GM12878 (cell line): ENCODE results near the gene CHIA. TPM values are rescaled to one million over a fixed set of nuclear protein-coding genes. Genes with fewer than 3 reads are reported as not detected.

Experiments
- ATAC-seq: fragments of 200-7000 bp; cut with Tn5 transposase; 3 replicates; pipeline ENCODE4 v1.9.1; 2020; ENCODE audit warnings: mild to moderate bottlenecking, moderate library complexity
- BruUV-seq: library from RNA; stranded (reverse); fragments of 400-500 nt; replicated peaks from 2 replicates; lab custom pipeline; 2021; lab: Mats Ljungman, UMichigan
- CTCF ChIA-PET: fragments of 300-600 bp; sonication (Branson Sonifier 250); formaldehyde crosslinking; extraction: SDS; loops from one replicate; lab custom pipeline; 2021; ENCODE audit warnings: inconsistent platforms; lab: Yijun Ruan, JAX
- POLR2A ChIA-PET: fragments of 350-600 bp; formaldehyde crosslinking; extraction: SDS; loops from one replicate; lab custom pipeline; 2021; ENCODE audit warnings: inconsistent platforms; lab: Charles Lee
- RAD21 ChIA-PET: fragments of 300-600 bp; sonication (Branson Sonifier 250); formaldehyde crosslinking; loops from one replicate; lab custom pipeline; 2023; ENCODE audit warnings: antibody characterized with exemption; ENCODE audit not compliant: unreplicated experiment; lab: Charles Lee
- SMC1A ChIA-PET: fragments of 300-600 bp; sonication (Branson Sonifier 250); formaldehyde crosslinking; loops from one replicate; lab custom pipeline; 2023; ENCODE audit not compliant: unreplicated experiment, uncharacterized antibody; lab: Charles Lee
- DNase-seq: peaks from one replicate; pipeline ENCODE4 v3.0.0-alpha.2; 2011; ENCODE audit warnings: low read depth, low spot score
- FAIRE-seq: peaks from 3 replicates; lab custom pipeline; 2011; peaks lifted over from hg19 to GRCh38; lab: Jason Lieb, UNC
- H2AFZ ChIP-seq: 2 replicates; pipeline ENCODE4 v1.6.0; 2011; ENCODE audit warnings: low read depth, low read length, control low read depth; ENCODE audit not compliant: control insufficient read depth
- H3K27ac ChIP-seq: 2 replicates; pipeline ENCODE4 v1.5.1; 2011; ENCODE audit warnings: control low read depth; ENCODE audit not compliant: control insufficient read depth, insufficient read depth
- H3K27me3 ChIP-seq, 2 experiments: replicated peaks in 1 of 2; 2 replicates each; pipeline versions ENCODE4 v1.6.0 to v1.6.1; 2011; ENCODE audit warnings: low read length in 1 of 2; ENCODE audit not compliant: control insufficient read depth in 2 of 2, insufficient read depth in 2 of 2
- H3K36me3 ChIP-seq, 2 experiments: 2 replicates each; pipeline ENCODE4 v1.5.1; 2011; ENCODE audit warnings: low read length in 1 of 2; ENCODE audit not compliant: control insufficient read depth in 2 of 2, insufficient read depth in 2 of 2
- H3K4me1 ChIP-seq: 2 replicates; pipeline ENCODE4 v1.6.1; 2011; ENCODE audit warnings: mild to moderate bottlenecking, low read length, moderate library complexity, mixed read lengths; ENCODE audit not compliant: control insufficient read depth, insufficient read depth
- H3K4me2 ChIP-seq: 2 replicates; pipeline ENCODE4 v1.6.0; 2011; ENCODE audit warnings: control low read depth; ENCODE audit not compliant: control insufficient read depth, insufficient read depth
- H3K4me3 ChIP-seq: fragments of 200-600 bp; sonication (generic); 2 replicates; pipeline ENCODE4 v1.5.1; 2016
- H3K79me2 ChIP-seq: 2 replicates; pipeline ENCODE4 v1.6.0; 2011; ENCODE audit warnings: low read length; ENCODE audit not compliant: control insufficient read depth, insufficient read depth
- H3K9ac ChIP-seq: 2 replicates; pipeline ENCODE4 v1.8.0; 2011; ENCODE audit warnings: low read length, control low read depth, mixed read lengths; ENCODE audit not compliant: control insufficient read depth, insufficient read depth
- H3K9me3 ChIP-seq: replicated peaks from 3 replicates; pipeline ENCODE4 v1.5.1; 2011; ENCODE audit warnings: mild to moderate bottlenecking, low read length; ENCODE audit not compliant: control insufficient read depth, insufficient read depth
- H4K20me1 ChIP-seq: 2 replicates; pipeline ENCODE4 v1.6.0; 2011; ENCODE audit not compliant: control insufficient read depth, insufficient read depth
- ATF2 ChIP-seq: IDR thresholded peaks from 2 replicates; pipeline ENCODE4 v1.6.1; 2012; ENCODE audit warnings: low read length, inconsistent platforms
- BACH1 ChIP-seq: fragments of 450-650 bp; IDR thresholded peaks from 2 replicates; pipeline ENCODE4 v1.6.1; 2017; ENCODE audit warnings: mild to moderate bottlenecking, borderline replicate concordance
- CREB1 ChIP-seq: IDR thresholded peaks from 2 replicates; pipeline ENCODE4 v1.6.1; 2012; ENCODE audit warnings: low read depth, mild to moderate bottlenecking, inconsistent platforms
- E2F8 ChIP-seq: fragments of 450-650 bp; IDR thresholded peaks from 2 replicates; pipeline ENCODE4 v1.6.1; 2018; ENCODE audit warnings: mild to moderate bottlenecking, low read depth, moderate library complexity; ENCODE audit not compliant: partially characterized antibody
- ETV6 ChIP-seq, 2 experiments: fragments of 450-650 bp in 1 of 2; IDR thresholded peaks in 1 of 2; conservative IDR thresholded peaks in 1 of 2; 2 replicates each; pipeline ENCODE4 v1.6.1; 2014; ENCODE audit warnings: antibody characterized with exemption in 1 of 2, borderline replicate concordance in 1 of 2, low read depth in 1 of 2, mild to moderate bottlenecking in 1 of 2, moderate library complexity in 1 of 2
- FOXM1 ChIP-seq: IDR thresholded peaks from 2 replicates; pipeline ENCODE4 v1.6.1; 2012; ENCODE audit warnings: low read depth, mild to moderate bottlenecking, inconsistent platforms, low read length, moderate library complexity
- MAX ChIP-seq: IDR thresholded peaks from 2 replicates; pipeline ENCODE4 v1.6.1; 2012; ENCODE audit warnings: low read depth, low read length, improper control_type of control experiment
- PAX8 ChIP-seq: fragments of 450-650 bp; IDR thresholded peaks from 2 replicates; pipeline ENCODE4 v1.6.1; 2017; ENCODE audit warnings: mild to moderate bottlenecking, moderate library complexity
- POLR2A ChIP-seq: IDR thresholded peaks from 2 replicates; pipeline ENCODE4 v1.6.1; 2011; ENCODE audit warnings: low read depth, mild to moderate bottlenecking, low read length
- RCOR1 ChIP-seq: conservative IDR thresholded peaks from 2 replicates; pipeline ENCODE4 v1.6.1; 2012; ENCODE audit warnings: low read depth, low read length, improper control_type of control experiment
- RFX5 ChIP-seq: IDR thresholded peaks from 2 replicates; pipeline ENCODE4 v1.6.1; 2011; ENCODE audit warnings: low read depth, low read length, improper control_type of control experiment
- RUNX3 ChIP-seq: IDR thresholded peaks from 2 replicates; pipeline ENCODE4 v1.6.1; 2012; ENCODE audit warnings: low read length, inconsistent platforms
- SMAD1 ChIP-seq: fragments of 450-650 bp; IDR thresholded peaks from 2 replicates; pipeline ENCODE4 v1.6.1; 2018; ENCODE audit warnings: mild to moderate bottlenecking, low read depth; ENCODE audit not compliant: partially characterized antibody
- SUZ12 ChIP-seq: fragments of 200-600 bp; sonication (generic); IDR thresholded peaks from one replicate; pipeline ENCODE4 v1.6.1; 2018; ENCODE audit warnings: antibody characterized with exemption, mild to moderate bottlenecking; ENCODE audit not compliant: unreplicated experiment
- TCF3 ChIP-seq: IDR thresholded peaks from 2 replicates; pipeline ENCODE4 v1.6.1; 2012; ENCODE audit warnings: low read depth, mild to moderate bottlenecking, low read length, borderline replicate concordance; ENCODE audit not compliant: insufficient read depth
- WGBS: methylation state at CpG from one replicate; pipeline ENCODE4 v1.1.6; 2016; ENCODE audit warnings: low lambda C conversion rate; ENCODE audit not compliant: insufficient replicate concordance, insufficient coverage; ENCODE audit errors: missing lambda C conversion rate; 5-methylcytosine and 5-hydroxymethylcytosine counted together
- in situ Hi-C: fragments of 300-500 bp; cut with MboI; formaldehyde crosslinking; loops from 9 replicates; pipeline ENCODE4 v1.14.3; 2018; ENCODE audit warnings: mixed read lengths
- intact Hi-C: fragments of 100-400 bp; cut with micrococcal nuclease; formaldehyde crosslinking; loops from one replicate; pipeline ENCODE4 v1.14.2; 2022; ENCODE audit not compliant: unreplicated experiment
- polyA plus RNA-seq, 11 experiments: library from polyadenylated mRNA; depleted of rRNA in 4 of 11; unstranded in 6 of 11; stranded (reverse) in 5 of 11; fragments of >200 nt; fragmentation: Nextera tagmentation in 4 of 11; fragmentation: Illumina TruSeq in 1 of 11; extraction: Ambion mirVana in 4 of 11; extraction: Trizol in 1 of 11; gene quantifications; 1 replicate in 1 of 11; 2 replicates in 10 of 11; pipeline versions ENCODE4 v1.2.1 to v1.2.3, GENCODE V29; 2011 to 2016; ENCODE audit warnings: inconsistent platforms in 2 of 11, missing spikeins in 2 of 11, low read depth in 1 of 11
- total RNA-seq, 4 experiments: library from RNA; depleted of rRNA in 3 of 4; stranded (reverse); fragments of >200 nt in 3 of 4; fragmentation: Illumina TruSeq in 1 of 4; extraction: Trizol in 1 of 4; gene quantifications; 2 replicates each; pipeline versions ENCODE4 v1.2.1 to v1.2.3, GENCODE V29; 2013 to 2021

CHIA gene
- total and polyA plus RNA-seq, 10 of the 15 experiments (the other 5 are each of a cell fraction or from before 2014, with no cell fraction given) = 0.21 TPM; not detected in 9

GRCh38 chr1:111309690-111310089, 19.0 kb downstream of the CHIA start:
- BruUV-seq = no TSS peak
- RAD21 ChIA-PET = no interaction called here
- H2AFZ ChIP-seq = no peak overlapping the region
- no peak for TF ChIP-seq BACH1
- TF ChIP-seq E2F8 = no peak
- no peak for TF ChIP-seq POLR2A
- TF ChIP-seq SMAD1 = no peak
- ATAC-seq = no peak
- no peak for DNase-seq
- CTCF ChIA-PET = interaction anchor here (1.0 to 1.8 kb wide), 2 partner anchors 86 to 90 kb away, joined by 4 to 5 read pairs; no protein-coding TSS in a partner anchor
- H3K79me2 ChIP-seq = no peaks in the 10 kb centered on the region
- H4K20me1 ChIP-seq = no peaks in the 10 kb centered on the region; the same call in 1 of the 2 replicates
- POLR2A ChIA-PET = no interaction called here
- no peak for FAIRE-seq
- no peaks in the 10 kb centered on the region for H3K4me1 ChIP-seq
- no peaks in the 10 kb centered on the region for H3K36me3 ChIP-seq
- H3K27ac ChIP-seq = no peak overlapping the region
- no peak overlapping the region for H3K9ac ChIP-seq
- 0% methylated on average over 2 of the region's 2 CpGs for WGBS
- H3K9me3 ChIP-seq = no peaks in the 10 kb centered on the region; the same call in 2 of the 3 replicates
- no peaks in the 10 kb centered on the region for H3K27me3 ChIP-seq
- no peak overlapping the region for H3K4me3 ChIP-seq
- in situ Hi-C loops = no loop called here
- H3K4me2 ChIP-seq = no peak overlapping the region
- SMC1A ChIA-PET = no interaction called here
- intact Hi-C loops = no loop called here

GRCh38 chr1:111318523-111318922, 27.9 kb downstream of the CHIA start:
- ATAC-seq (no peak), DNase-seq (no peak), FAIRE-seq (no peak)
- H2AFZ ChIP-seq = no peak overlapping the region
- H3K27me3 ChIP-seq = no peaks in the 10 kb centered on the region
- no peak overlapping the region for H3K4me2 ChIP-seq
- no peaks in the 10 kb centered on the region for H3K36me3 ChIP-seq
- no peaks in the 10 kb centered on the region for H3K79me2 ChIP-seq
- 80% methylated on average over 3 of the region's 3 CpGs for WGBS
- ChIA-PET POLR2A (no interaction called here), RAD21 (no interaction called here), CTCF (interaction anchor here (0.6 kb wide), 1 partner anchor 369 kb away, joined by 3 read pairs; no protein-coding TSS in a partner anchor), SMC1A (no interaction called here)
- no peak overlapping the region for H3K4me3 ChIP-seq
- H3K9me3 ChIP-seq = no peaks in the 10 kb centered on the region
- H3K27ac ChIP-seq = no peak overlapping the region
- BruUV-seq = no TSS peak
- no peaks in the 10 kb centered on the region for H4K20me1 ChIP-seq
- intact Hi-C loops (no loop called here), in situ Hi-C loops (no loop called here)
- H3K9ac ChIP-seq = no peak overlapping the region
- H3K4me1 ChIP-seq = no peaks in the 10 kb centered on the region
- TF ChIP-seq RCOR1 = no peak
- TF ChIP-seq FOXM1 = no peak
- TF ChIP-seq CREB1 = no peak
- TF ChIP-seq PAX8 = no peak
- no peak for TF ChIP-seq SUZ12
- TF ChIP-seq RUNX3 = no peak
- TF ChIP-seq MAX = no peak
- TF ChIP-seq ATF2 = no peak
- TF ChIP-seq RFX5 = no peak
- TF ChIP-seq TCF3 = no peak
- TF ChIP-seq ETV6 (conservative IDR thresholded peaks at IDR 0.05 in 1 of 2, IDR thresholded peaks at IDR 0.05 in 1 of 2; ENCODE audit: borderline replicate concordance in 1 of 2, low read depth in 1 of 2) = no peak
